HEK293T (cell line): ENCODE measurements around the gene DYRK1B.

Experiments used
- CTCF ChIA-PET: fragments of 350-600 bp; formaldehyde crosslinking; extraction: SDS; loops from one replicate; lab custom pipeline; 2021; ENCODE audit warnings: antibody characterized with exemption, inconsistent platforms; lab: Yijun Ruan, JAX
- POLR2A ChIA-PET: fragments of 350-600 bp; formaldehyde crosslinking; extraction: SDS; loops from one replicate; lab custom pipeline; 2020; ENCODE audit warnings: antibody characterized with exemption, inconsistent platforms; lab: Yijun Ruan, JAX
- DNase-seq: peaks from one replicate; pipeline ENCODE4 v3.0.0; 2012; ENCODE audit warnings: mixed read lengths; ENCODE audit errors: extremely low spot score
- ARNT ChIP-seq: fragments of 450-650 bp; IDR thresholded peaks from 2 replicates; pipeline ENCODE4 v1.6.1; 2017; ENCODE audit warnings: mild to moderate bottlenecking
- BHLHE40 ChIP-seq: fragments of 450-650 bp; IDR thresholded peaks from 2 replicates; pipeline ENCODE4 v1.6.1; 2016; ENCODE audit warnings: mild to moderate bottlenecking, moderate library complexity, borderline replicate concordance
- CTBP1 ChIP-seq: fragments of 450-650 bp; IDR thresholded peaks from 2 replicates; pipeline ENCODE4 v1.6.1; 2016; ENCODE audit warnings: borderline replicate concordance
- ELF4 ChIP-seq: fragments of 450-650 bp; IDR thresholded peaks from 2 replicates; pipeline ENCODE4 v1.6.1; 2017; ENCODE audit warnings: antibody characterized with exemption
- FOXA1 ChIP-seq: fragments of 450-650 bp; IDR thresholded peaks from 2 replicates; pipeline ENCODE4 v1.6.1; 2016; ENCODE audit warnings: mild to moderate bottlenecking
- FOXK2 ChIP-seq: fragments of 450-650 bp; IDR thresholded peaks from 2 replicates; pipeline ENCODE4 v1.6.1; 2016; ENCODE audit warnings: mild to moderate bottlenecking
- FOXM1 ChIP-seq: fragments of 450-650 bp; IDR thresholded peaks from 2 replicates; pipeline ENCODE4 v1.6.1; 2017; ENCODE audit warnings: mild to moderate bottlenecking, borderline replicate concordance
- HDGF ChIP-seq: fragments of 450-650 bp; IDR thresholded peaks from 2 replicates; pipeline ENCODE4 v1.6.1; 2017; ENCODE audit warnings: antibody characterized with exemption, borderline replicate concordance
- L3MBTL2 ChIP-seq: fragments of 450-650 bp; conservative IDR thresholded peaks from 2 replicates; pipeline ENCODE4 v1.6.1; 2016; ENCODE audit warnings: mild to moderate bottlenecking
- LEF1 ChIP-seq: fragments of 450-650 bp; IDR thresholded peaks from 2 replicates; pipeline ENCODE4 v1.6.1; 2017; ENCODE audit warnings: mild to moderate bottlenecking, borderline replicate concordance
- NFRKB ChIP-seq: fragments of 450-650 bp; IDR thresholded peaks from 2 replicates; pipeline ENCODE4 v1.6.1; 2016; ENCODE audit warnings: mild to moderate bottlenecking, moderate library complexity
- SP1 ChIP-seq: fragments of 450-650 bp; IDR thresholded peaks from 2 replicates; pipeline ENCODE4 v1.6.1; 2017
- SUZ12 ChIP-seq: fragments of 450-650 bp; IDR thresholded peaks from 2 replicates; pipeline ENCODE4 v1.6.1; 2016; ENCODE audit warnings: mild to moderate bottlenecking
- TARDBP ChIP-seq: fragments of 450-650 bp; IDR thresholded peaks from 2 replicates; pipeline ENCODE4 v1.6.1; 2016
- ZNF384 ChIP-seq: fragments of 450-650 bp; IDR thresholded peaks from 2 replicates; pipeline ENCODE4 v1.6.1; 2016
- TF ChIP-seq, protein P1 (sequence below): fragments of 450-650 bp; IDR thresholded peaks from 2 replicates; pipeline ENCODE4 v1.6.1; 2016

The DYRK1B gene

DNA sequence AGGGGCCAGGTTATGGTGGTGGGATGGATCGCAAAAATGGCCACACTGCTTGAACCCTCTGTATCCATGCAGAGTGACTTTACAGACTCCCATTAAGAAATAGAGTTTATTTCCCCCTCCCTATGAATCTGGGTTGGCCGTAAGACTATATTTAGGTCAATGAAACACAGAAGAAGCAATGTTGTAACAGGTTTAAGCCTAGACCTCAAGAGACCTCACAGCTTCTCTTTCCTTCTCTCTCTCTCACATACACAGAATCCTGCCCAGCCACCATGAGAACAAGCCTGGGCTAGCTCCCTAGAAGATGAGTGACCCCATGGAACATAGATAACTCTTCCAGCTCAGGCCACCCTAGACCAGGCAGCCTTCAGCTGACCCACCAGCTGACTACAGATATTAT is 33.2 kb upstream of the DYRK1B start:
- CTCF ChIA-PET = interaction anchor here (0.6 kb wide), 1 partner anchor 23 kb away, joined by 3 read pairs; no protein-coding TSS in a partner anchor
- POLR2A ChIA-PET = interaction anchor here (1.3 kb wide), 1 partner anchor 20 kb away, joined by 6 read pairs; the partner anchor contains the start of gene FBL
- DNase-seq = no peak

DNA sequence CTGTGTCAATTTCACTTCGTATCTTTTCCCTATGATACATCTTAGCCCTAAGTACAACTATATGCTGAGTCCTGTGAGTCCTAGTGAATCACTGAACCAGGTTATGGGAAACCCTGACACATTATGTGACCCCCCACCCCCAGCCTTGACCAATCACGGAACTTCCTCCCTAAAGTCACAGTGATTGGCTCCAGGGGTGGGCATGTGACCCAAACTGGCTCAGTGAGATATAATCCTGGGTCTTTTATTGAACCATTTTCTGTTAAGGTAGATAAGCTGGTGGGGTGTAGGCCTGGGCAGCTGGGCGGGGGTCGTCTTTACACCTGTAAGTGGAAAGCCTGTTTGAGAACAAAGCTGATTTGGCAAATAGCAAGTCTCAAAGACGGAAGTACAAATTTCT is 32.0 kb upstream of the DYRK1B start:
- DNase-seq = no peak
- TF ChIP-seq CTBP1 (no peak), TARDBP (no peak), ELF4 (no peak), SP1 (no peak), SUZ12 (no peak)
- TF ChIP-seq, protein P1, sequence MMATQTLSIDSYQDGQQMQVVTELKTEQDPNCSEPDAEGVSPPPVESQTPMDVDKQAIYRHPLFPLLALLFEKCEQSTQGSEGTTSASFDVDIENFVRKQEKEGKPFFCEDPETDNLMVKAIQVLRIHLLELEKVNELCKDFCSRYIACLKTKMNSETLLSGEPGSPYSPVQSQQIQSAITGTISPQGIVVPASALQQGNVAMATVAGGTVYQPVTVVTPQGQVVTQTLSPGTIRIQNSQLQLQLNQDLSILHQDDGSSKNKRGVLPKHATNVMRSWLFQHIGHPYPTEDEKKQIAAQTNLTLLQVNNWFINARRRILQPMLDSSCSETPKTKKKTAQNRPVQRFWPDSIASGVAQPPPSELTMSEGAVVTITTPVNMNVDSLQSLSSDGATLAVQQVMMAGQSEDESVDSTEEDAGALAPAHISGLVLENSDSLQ = no peak
- ChIA-PET CTCF (no interaction called here), POLR2A (interaction anchor here (1.0 kb wide), 1 partner anchor 20 kb away, joined by 4 read pairs; the partner anchor contains the start of gene FBL)

More for the DNA sequence above, 33.2 kb upstream of the DYRK1B start:
- TF ChIP-seq SP1 (no peak), ARNT (no peak), ELF4 (no peak), LEF1 (no peak)

DNA sequence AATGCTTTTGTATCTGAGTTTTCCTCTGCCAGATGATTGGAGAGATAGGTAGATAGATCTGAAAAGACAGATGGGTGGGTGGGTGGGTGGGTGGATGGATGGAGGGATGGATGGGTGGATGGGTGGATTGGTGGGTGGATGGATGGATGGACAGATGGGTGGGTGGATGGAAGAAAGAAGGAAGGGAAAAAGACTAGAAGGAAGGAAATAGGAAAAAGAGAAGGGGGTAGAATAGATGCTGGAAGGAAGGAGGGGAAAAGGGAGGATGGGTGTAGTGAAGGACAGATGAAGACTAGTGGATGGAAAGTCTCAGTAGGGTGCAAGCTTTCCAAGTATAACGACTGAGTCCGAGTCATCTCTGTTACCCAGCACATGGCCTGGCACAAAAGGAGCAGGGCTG is 31.2 kb upstream of the DYRK1B start:
- no peak for DNase-seq
- ChIA-PET CTCF (no interaction called here), POLR2A (no interaction called here)
- no peak for TF ChIP-seq FOXA1
- no peak for TF ChIP-seq LEF1
- no peak for TF ChIP-seq TARDBP
- TF ChIP-seq CTBP1 = no peak
- TF ChIP-seq L3MBTL2 = no peak
- TF ChIP-seq ZNF384 = no peak

DNA sequence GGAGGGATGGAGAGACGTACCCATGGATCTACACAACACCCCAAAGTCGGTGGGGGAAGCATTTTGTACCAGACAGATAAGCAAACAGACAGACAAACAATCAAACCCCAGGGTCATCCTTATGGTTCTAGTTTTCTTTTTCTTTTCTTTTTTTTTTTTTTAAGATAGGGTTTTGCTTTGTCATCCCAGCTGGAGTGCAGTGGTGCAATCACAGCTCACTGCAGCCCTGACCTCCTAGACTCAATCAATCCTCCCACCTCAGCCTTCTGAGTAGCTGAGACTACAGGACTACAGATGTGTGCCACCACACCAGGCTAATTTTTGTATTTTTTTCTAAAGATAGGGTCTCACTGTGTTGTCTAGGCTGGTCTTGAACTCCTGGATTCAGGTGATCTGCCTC is 30.2 kb upstream of the DYRK1B start:
- TF ChIP-seq ZNF384 (no peak), ELF4 (no peak), CTBP1 (no peak), SP1 (no peak), NFRKB (no peak), LEF1 (no peak), FOXK2 (no peak), FOXA1 (no peak), TARDBP (no peak), ARNT (no peak), SUZ12 (no peak), FOXM1 (no peak), L3MBTL2 (no peak), HDGF (no peak), BHLHE40 (no peak)
- TF ChIP-seq, protein P1 = no peak
- ChIA-PET POLR2A (interaction anchor here (0.8 kb wide), 1 partner anchor 18 kb away, joined by 5 read pairs; the partner anchor contains the start of gene FBL), CTCF (no interaction called here)
- DNase-seq = no peak

DNA sequence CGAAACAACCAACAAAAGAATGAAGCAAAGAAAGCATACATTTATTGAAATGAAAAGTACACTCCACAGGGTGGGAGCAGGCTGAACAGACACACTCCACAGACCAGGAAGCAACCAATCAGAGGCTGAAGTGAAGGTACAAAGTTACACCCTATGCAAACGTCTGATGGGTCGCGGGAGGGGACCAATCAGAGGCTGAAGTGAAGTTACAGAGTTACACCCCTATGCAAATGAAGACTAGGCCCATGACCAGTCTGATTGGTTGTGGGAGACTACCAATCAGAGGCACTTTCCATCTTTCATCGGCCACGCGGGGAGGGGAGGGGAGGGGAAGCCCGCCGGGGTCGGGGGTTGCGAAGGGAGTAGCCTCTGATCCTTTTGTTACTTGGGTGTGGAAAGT is 24.6 kb upstream of the DYRK1B start:
- ChIA-PET CTCF (no interaction called here), POLR2A (no interaction called here)
- DNase-seq = no peak
- TF ChIP-seq L3MBTL2 = no peak
- no peak for TF ChIP-seq NFRKB
- TF ChIP-seq HDGF = no peak
- TF ChIP-seq CTBP1 = no peak
- TF ChIP-seq SUZ12 = no peak
- no peak for TF ChIP-seq LEF1
- TF ChIP-seq ELF4 = no peak
- TF ChIP-seq, protein P1 = no peak
- TF ChIP-seq FOXA1 = no peak
- no peak for TF ChIP-seq BHLHE40
- TF ChIP-seq ZNF384 = no peak
- TF ChIP-seq ARNT = no peak
- no peak for TF ChIP-seq FOXM1
- no peak for TF ChIP-seq FOXK2

DNA sequence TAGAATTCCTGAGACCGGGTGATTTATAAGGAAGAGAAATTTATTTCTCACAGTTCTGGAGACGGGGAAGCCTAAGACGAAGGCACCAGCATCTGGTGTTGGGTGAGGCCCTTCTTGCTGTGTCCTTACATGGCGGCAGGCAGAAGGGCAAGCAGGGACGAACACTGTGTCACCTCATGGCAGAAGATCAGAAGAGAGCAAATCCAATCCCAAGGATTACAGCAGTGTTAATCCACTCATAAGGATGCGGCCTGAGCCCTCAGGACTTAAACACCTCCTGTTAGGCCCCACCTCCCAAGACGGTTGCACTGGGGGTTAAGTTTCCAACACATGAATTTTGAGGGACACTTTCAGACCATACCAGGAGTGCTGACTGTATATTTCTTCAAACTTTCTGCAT is 18.9 kb upstream of the DYRK1B start:
- TF ChIP-seq ZNF384 (no peak), TARDBP (no peak), FOXK2 (no peak), ARNT (no peak), FOXM1 (no peak), LEF1 (no peak), CTBP1 (no peak), NFRKB (no peak), FOXA1 (no peak)
- TF ChIP-seq, protein P1 = no peak
- ChIA-PET POLR2A (no interaction called here), CTCF (no interaction called here)
- no peak for DNase-seq

DNA sequence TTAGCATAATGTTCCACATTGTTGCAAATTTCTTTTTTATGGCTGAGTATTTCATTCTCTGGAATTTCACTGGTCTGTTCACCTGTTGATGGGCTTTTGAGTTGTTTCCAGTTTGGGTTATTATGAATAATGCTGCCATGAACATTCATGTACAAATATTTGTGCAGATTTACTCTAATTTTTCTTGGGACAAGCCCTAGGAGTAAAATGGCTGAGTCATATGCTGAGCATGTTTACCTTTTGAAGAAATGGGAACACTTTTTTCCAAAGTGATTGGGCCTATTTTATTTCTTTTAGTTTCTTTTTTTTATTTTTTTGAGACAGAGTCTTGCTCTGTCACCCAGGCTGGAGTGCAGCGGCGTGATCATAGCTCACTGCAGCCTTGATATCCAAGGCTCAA is 16.9 kb upstream of the DYRK1B start:
- DNase-seq = no peak
- ChIA-PET POLR2A (no interaction called here), CTCF (no interaction called here)
- TF ChIP-seq, protein P1 = no peak
- TF ChIP-seq LEF1 (no peak), ELF4 (no peak), HDGF (no peak), FOXK2 (no peak), CTBP1 (no peak), SP1 (no peak), ARNT (no peak), BHLHE40 (no peak), TARDBP (no peak), SUZ12 (no peak), L3MBTL2 (no peak)
